ENCODE results near the gene AP2B1.
A peak's percentile ranks its signal among the peaks of the same experiment; 100 is the strongest.

AP2B1 gene

DNA sequence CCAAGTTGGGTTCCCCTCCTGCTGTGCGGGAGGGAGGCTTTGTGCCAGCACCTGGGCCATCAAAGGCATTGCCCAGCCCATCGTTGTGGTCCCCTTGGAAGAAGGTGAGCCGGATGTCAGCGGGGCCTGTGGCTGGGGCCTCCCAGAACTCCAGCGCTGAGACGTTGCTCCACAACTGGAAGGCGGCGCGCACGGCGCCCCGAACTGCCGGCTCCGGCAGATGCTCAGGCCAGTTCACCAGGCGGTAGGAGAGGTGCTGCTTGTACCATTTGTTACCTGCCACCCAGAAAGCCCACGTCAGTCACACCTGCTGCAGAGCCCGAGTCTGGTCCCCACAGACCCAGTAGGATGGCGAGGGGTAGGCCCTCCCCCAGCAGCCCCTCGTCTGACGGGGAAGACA lies 186.0 kb downstream of the AP2B1 start:
- Histone ChIP-seq H3K9me3 (replicated peaks in 1 of 11) (no peaks in the 10 kb centered on the region), H4K20me1 (no peaks in the 10 kb centered on the region), H3K4me3 (no peak overlapping the region; a peak in 1 of 20 replicates), H3K27ac (peak overlapping the region in 8 of 11 experiments; percentile 21 to 70 (median 56); a peak in 14 of 22 replicates), H3K4me2 (peak overlapping the region in 10 of 11 experiments; percentile 19 to 92 (median 76); a peak in 20 of 22 replicates), H3K36me3 (no peaks in the 10 kb centered on the region), H3K9ac (peak overlapping the region in 7 of 11 experiments; percentile 11 to 64 (median 56); a peak in 10 of 22 replicates), H3K27me3 (peaks cover 0 to 3% (median 0%) of the 10 kb centered on the region in 11 experiments; a peak in 1 of 22 replicates), H3K4me1 (peaks cover 10 to 59% (median 49%) of the 10 kb centered on the region in 10 experiments; a peak in 19 of 20 replicates)
- no peak for TF ChIP-seq Cebpa-rat (IDR thresholded peaks at IDR 0.05)

DNA sequence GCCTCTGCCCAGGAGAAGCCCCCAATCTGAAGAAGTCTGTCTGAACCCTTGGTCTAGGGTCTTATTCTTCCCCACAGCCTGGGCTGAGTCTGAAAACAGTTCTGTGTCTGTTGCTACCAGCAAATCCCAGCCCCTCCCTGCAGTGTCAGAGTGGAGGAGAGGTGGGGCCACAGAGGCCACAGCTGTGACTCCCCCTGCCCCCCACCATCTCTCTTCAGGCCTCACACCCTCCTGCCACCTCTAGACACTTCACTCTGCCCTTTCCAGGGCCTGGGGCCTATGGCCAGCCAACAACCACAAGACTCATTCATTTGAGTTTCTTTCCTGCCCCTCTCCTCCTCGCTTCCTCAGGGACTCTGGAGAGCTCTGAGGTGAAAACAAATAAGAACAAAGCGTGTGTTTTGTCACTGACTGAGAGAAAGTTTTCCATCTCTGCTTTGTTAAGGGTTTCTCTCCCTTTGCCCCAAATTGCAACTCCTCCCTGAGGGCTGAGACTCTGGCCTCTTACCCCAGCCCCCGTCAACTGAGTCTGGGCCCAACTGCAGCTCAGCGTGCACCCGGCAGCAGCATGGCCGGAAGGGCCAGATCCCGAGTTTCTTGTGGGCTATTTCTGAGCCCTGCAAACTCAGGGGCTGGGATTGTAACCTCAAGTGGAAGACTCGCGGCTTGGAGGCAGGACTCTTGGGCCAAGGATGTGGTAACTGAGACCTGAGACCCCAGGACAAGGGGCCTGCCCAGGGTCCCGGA lies 186.7 kb downstream of the AP2B1 start:
- H3K36me3 ChIP-seq, result no peaks in the 10 kb centered on the region
- peak overlapping the region; percentile 19 to 92 (median 76); a peak in 21 of 22 replicates for H3K4me2 ChIP-seq
- no peak overlapping the region; a peak in 1 of 20 replicates for H3K4me3 ChIP-seq
- no peaks in the 10 kb centered on the region for H3K9me3 ChIP-seq (replicated peaks in 1 of 11)
- H3K27me3 ChIP-seq, result peaks cover 0 to 3% (median 0%) of the 10 kb centered on the region in 11 experiments; a peak in 1 of 22 replicates
- peak overlapping the region in 8 of 11 experiments; percentile 21 to 70 (median 56); a peak in 14 of 22 replicates for H3K27ac ChIP-seq
- peaks cover 10 to 64% (median 49%) of the 10 kb centered on the region in 10 experiments; a peak in 19 of 20 replicates for H3K4me1 ChIP-seq
- no peaks in the 10 kb centered on the region for H4K20me1 ChIP-seq
- TF ChIP-seq Cebpa-rat (IDR thresholded peaks at IDR 0.05), result no peak
- peak overlapping the region in 8 of 11 experiments; percentile 0 to 64 (median 48); a peak in 11 of 22 replicates for H3K9ac ChIP-seq

DNA sequence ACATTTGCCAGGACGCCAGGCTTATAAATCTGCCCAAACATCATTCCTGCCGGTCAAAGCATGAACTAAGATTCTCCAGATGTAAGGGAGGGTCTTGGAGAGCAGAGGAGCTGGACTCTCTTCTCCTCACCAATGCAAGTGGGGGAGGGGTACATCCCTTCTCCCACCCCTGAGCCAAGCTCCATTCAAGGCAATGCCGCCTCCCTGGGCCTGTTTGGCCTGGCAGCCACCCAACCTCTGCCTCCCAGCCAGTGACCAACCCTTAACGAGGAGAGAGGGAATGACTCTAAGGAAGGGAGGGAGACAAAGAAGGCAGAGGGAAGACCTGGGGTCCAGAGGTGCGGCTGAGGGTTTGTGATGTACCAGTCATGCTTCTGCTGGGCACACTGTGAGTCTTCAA lies 187.4 kb downstream of the AP2B1 start:
- H3K9ac ChIP-seq, result peak overlapping the region in 5 of 11 experiments; percentile 39 to 64 (median 61); a peak in 7 of 22 replicates
- no peaks in the 10 kb centered on the region for H3K9me3 ChIP-seq (replicated peaks in 1 of 11)

DNA sequence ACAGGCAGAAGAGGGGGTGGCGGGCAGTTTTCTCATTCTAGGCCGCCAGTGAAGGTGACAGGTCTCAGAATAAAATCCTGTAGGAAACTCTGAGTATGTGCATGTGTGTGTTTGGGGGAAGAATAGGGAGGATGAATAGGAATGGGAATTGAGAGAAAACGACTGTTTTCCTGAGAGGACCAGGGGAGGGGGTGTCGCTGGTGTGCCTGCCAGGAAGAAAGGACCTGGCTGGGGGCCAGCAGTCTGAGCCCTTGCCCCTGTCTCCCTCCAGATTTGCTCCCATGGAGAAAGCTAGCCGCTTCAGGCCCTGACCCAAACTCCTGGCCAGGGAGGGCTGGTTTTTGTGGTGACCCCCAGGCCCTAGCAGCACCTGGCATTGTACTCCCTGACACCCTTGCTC lies 187.9 kb downstream of the AP2B1 start:
- H3K4me2 ChIP-seq, result peak overlapping the region in 9 of 11 experiments; percentile 39 to 92 (median 77); a peak in 17 of 22 replicates
- no peaks in the 10 kb centered on the region for H3K9me3 ChIP-seq (replicated peaks in 1 of 11)
- H3K9ac ChIP-seq, result no peak overlapping the region; a peak in 1 of 22 replicates
- peaks cover 0 to 3% (median 0%) of the 10 kb centered on the region in 11 experiments; a peak in 1 of 22 replicates for H3K27me3 ChIP-seq
- TF ChIP-seq Cebpa-rat (IDR thresholded peaks at IDR 0.05), result no peak
- H3K4me1 ChIP-seq, result peaks cover 10 to 69% (median 49%) of the 10 kb centered on the region in 10 experiments; a peak in 19 of 20 replicates
- no peak overlapping the region for H3K4me3 ChIP-seq
- no peaks in the 10 kb centered on the region for H4K20me1 ChIP-seq
- no peak overlapping the region for H3K27ac ChIP-seq
- H3K36me3 ChIP-seq, result no peaks in the 10 kb centered on the region

More for the DNA sequence above, 187.4 kb downstream of the AP2B1 start:
- no peak overlapping the region for H3K4me3 ChIP-seq
- H3K36me3 ChIP-seq, result no peaks in the 10 kb centered on the region
- peak overlapping the region; percentile 19 to 92 (median 76); a peak in 21 of 22 replicates for H3K4me2 ChIP-seq
- no peaks in the 10 kb centered on the region for H4K20me1 ChIP-seq
- H3K4me1 ChIP-seq, result peaks cover 10 to 69% (median 49%) of the 10 kb centered on the region in 10 experiments; a peak in 19 of 20 replicates
- TF ChIP-seq Cebpa-rat (IDR thresholded peaks at IDR 0.05), result no peak
- peak overlapping the region in 6 of 11 experiments; percentile 21 to 70 (median 61); a peak in 10 of 22 replicates for H3K27ac ChIP-seq
- H3K27me3 ChIP-seq, result peaks cover 0 to 3% (median 0%) of the 10 kb centered on the region in 11 experiments; a peak in 1 of 22 replicates

DNA sequence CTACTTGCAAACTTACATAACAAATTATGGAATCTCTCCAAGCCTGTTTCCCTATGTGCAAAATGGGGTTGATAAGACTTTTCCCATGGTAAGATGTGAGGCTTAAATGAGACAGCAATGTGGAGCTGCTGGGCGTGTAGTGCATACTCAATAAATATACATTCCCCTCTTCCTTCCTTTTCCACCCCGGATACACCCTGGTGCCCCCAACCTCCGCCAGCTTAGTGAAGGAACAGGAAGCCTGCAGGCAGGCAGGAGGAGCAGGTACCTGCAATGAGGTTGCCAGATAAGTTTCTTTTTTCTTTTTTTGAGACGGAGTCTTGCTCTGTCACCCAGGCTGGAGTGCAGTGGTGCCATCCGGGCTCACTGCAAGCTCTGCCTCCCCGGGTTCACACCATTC lies 188.5 kb downstream of the AP2B1 start:
- Histone ChIP-seq H3K27ac (no peak overlapping the region), H3K36me3 (no peaks in the 10 kb centered on the region), H3K4me3 (no peak overlapping the region), H4K20me1 (no peaks in the 10 kb centered on the region), H3K4me2 (peak overlapping the region in 9 of 11 experiments; percentile 39 to 92 (median 77); a peak in 17 of 22 replicates), H3K9ac (no peak overlapping the region; a peak in 1 of 22 replicates), H3K27me3 (peaks cover 0 to 3% (median 0%) of the 10 kb centered on the region in 11 experiments; a peak in 1 of 22 replicates), H3K4me1 (peaks cover 10 to 69% (median 47%) of the 10 kb centered on the region in 10 experiments; a peak in 19 of 20 replicates), H3K9me3 (replicated peaks in 1 of 11) (no peaks in the 10 kb centered on the region)
- TF ChIP-seq Cebpa-rat (IDR thresholded peaks at IDR 0.05), result no peak
